Astrocyte (in vitro differentiated cells and primary cell): ENCODE measurements around the gene TBC1D5.

Experiments
- EZH2 ChIP-seq: IDR thresholded peaks from 2 replicates; pipeline ENCODE4 v1.6.1; 2012; ENCODE audit warnings: mild to moderate bottlenecking, low read length, inconsistent platforms; ENCODE audit not compliant: insufficient read depth
- TF ChIP-seq, protein P1 (sequence below): IDR thresholded peaks from 2 replicates; pipeline ENCODE4 v1.5.1; 2011; ENCODE audit warnings: low read depth, mild to moderate bottlenecking, inconsistent platforms, low read length, moderate library complexity; ENCODE audit not compliant: insufficient read depth

- TF ChIP-seq, protein P1, sequence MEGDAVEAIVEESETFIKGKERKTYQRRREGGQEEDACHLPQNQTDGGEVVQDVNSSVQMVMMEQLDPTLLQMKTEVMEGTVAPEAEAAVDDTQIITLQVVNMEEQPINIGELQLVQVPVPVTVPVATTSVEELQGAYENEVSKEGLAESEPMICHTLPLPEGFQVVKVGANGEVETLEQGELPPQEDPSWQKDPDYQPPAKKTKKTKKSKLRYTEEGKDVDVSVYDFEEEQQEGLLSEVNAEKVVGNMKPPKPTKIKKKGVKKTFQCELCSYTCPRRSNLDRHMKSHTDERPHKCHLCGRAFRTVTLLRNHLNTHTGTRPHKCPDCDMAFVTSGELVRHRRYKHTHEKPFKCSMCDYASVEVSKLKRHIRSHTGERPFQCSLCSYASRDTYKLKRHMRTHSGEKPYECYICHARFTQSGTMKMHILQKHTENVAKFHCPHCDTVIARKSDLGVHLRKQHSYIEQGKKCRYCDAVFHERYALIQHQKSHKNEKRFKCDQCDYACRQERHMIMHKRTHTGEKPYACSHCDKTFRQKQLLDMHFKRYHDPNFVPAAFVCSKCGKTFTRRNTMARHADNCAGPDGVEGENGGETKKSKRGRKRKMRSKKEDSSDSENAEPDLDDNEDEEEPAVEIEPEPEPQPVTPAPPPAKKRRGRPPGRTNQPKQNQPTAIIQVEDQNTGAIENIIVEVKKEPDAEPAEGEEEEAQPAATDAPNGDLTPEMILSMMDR: no peak
- no peak for TF ChIP-seq EZH2
Measured at GRCh38 chr3:17153209-17153608, 589.2 kb downstream of the TBC1D5 start.
